WI38 (cell line): ENCODE data around the gene LY6G6D.

Experiments
- H3K4me3 ChIP-seq: 2 replicates; pipeline ENCODE4 v1.5.1; 2011; ENCODE audit warnings: low read depth, mild to moderate bottlenecking, control low read depth, low read length
- TF ChIP-seq, protein P1 (sequence below): IDR thresholded peaks from 2 replicates; pipeline ENCODE4 v1.5.1; 2012; ENCODE audit warnings: low read depth, mild to moderate bottlenecking, control low read depth, low read length

LY6G6D gene

DNA sequence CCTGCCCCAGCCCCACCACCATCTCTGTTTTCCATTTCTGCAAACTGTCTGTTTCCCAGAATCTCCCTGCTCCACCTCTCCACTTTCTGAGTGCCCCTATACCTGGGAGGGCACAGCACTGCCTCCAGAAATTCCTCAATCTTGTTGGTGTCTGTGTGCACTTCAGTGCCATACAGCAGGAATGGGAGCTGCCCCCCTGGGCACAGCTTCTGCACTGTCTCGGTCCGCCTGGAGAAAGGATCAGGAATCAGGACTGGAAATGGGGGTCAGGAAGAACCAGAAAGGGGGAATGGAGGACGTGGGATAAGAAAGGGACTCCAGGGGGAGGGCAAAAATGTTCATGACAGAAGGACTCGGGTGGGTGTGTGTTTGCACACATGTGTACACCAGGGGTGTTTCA lies 18.6 kb downstream of the LY6G6D start:
- TF ChIP-seq, protein P1, sequence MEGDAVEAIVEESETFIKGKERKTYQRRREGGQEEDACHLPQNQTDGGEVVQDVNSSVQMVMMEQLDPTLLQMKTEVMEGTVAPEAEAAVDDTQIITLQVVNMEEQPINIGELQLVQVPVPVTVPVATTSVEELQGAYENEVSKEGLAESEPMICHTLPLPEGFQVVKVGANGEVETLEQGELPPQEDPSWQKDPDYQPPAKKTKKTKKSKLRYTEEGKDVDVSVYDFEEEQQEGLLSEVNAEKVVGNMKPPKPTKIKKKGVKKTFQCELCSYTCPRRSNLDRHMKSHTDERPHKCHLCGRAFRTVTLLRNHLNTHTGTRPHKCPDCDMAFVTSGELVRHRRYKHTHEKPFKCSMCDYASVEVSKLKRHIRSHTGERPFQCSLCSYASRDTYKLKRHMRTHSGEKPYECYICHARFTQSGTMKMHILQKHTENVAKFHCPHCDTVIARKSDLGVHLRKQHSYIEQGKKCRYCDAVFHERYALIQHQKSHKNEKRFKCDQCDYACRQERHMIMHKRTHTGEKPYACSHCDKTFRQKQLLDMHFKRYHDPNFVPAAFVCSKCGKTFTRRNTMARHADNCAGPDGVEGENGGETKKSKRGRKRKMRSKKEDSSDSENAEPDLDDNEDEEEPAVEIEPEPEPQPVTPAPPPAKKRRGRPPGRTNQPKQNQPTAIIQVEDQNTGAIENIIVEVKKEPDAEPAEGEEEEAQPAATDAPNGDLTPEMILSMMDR = no peak
- peak overlapping the region; percentile 100 for H3K4me3 ChIP-seq

GRCh38 chr6:31734247-31734820 lies 19.2 kb downstream of the LY6G6D start:
- TF ChIP-seq, protein P1 = no peak
- peak overlapping the region; percentile 100 for H3K4me3 ChIP-seq

- TF ChIP-seq, protein P1 = no peak
- H3K4me3 ChIP-seq = peak overlapping the region; percentile 100
Measured at GRCh38 chr6:31734821-31735406, 19.8 kb downstream of the LY6G6D start.

GRCh38 chr6:31736021-31736767 lies 21.0 kb downstream of the LY6G6D start, which contains the start of gene CLIC1:
CLIC1 (minus strand) TSS chr6:31736530; CDS start chr6:31736300, 230 bp downstream.
- TF ChIP-seq, protein P1 = no peak
- peak within 1 kb of the TSS; percentile 100 for H3K4me3 ChIP-seq

DNA sequence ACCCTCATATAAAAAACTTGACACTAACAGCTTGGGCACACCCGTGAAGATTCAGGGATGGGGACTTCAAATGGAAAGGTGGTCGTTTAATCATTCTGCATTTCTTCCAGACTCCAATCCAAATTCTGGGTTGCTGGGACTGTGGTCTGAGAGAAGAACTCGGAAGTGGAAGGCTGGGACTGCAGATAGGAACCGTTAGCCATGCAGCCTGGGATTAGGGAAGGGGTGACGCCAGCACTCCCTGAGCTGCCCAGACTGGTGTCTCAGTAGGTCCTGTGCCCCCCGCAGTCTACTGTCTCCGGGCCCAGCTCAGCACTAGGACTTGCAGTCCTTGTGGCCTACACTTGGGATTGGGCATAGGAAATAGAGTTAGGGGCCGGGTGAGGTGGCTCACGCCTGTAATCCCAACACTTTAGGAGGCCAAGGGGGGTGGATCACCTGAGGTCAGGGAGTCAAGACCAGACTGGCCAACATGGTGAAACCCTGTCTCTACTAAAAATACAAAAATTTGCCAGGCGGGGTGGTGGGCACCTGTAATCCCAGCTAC lies 21.7 kb downstream of the LY6G6D start:
- peak overlapping the region; percentile 100 for H3K4me3 ChIP-seq
- TF ChIP-seq, protein P1 = no peak

DNA sequence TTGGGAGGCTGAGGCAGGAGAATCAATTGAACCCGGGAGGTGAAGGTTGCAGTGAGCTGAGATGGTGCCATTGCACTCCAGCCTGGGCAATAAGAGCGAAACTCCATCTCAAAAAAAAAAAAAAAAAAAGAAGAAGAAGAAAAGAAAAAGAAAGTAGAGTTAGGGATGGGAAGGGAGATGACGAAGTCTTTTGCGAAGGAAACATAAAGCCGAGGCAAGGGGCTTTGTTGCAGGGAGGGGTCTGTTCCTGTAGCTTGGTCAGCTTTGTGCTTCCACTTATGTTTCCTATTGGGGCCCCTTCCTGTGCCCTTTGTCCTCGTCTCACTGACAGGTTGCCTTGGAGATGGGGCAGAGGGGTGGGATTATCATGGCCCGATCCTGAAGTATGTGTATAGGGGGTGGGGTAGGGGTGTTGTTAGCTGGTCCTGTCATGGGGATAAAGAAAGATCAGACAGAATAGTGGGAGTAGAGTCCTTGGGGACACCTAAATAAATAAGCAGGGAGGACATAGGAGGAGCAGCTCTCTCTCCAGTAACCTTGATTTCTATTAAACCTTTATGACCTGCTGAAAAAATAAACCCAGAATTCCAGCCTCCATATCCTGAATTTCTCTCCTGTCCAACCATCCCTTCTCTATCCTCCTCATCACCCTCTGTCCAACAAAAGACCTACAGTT lies 22.3 kb downstream of the LY6G6D start:
- no peak overlapping the region for H3K4me3 ChIP-seq
- TF ChIP-seq, protein P1 = no peak
